SK-N-SH treated with all-trans-retinoic acid at 6 μM for 48 hours (cell line): ENCODE measurements around the gene TRIM49C.
"Not testable (repeated sequence)": the region's sequence is repeated elsewhere in the genome, so short reads cannot be mapped to it uniquely, and the experiment has no call there.

Experiments
- ATAC-seq: fragments of 200-7000 bp; cut with Tn5 transposase; 3 replicates; pipeline ENCODE4 v1.9.1; 2020; ENCODE audit warnings: mild to moderate bottlenecking, moderate library complexity

TRIM49C gene

GRCh38 chr11:90030806-90031205, at the start of gene TRIM49C:
Gene TRIM49C (plus strand): TSS chr11:90031106. CDS start chr11:90035212, 4,106 bp downstream.
- ATAC-seq = not testable (repeated sequence)

- not testable (repeated sequence) for ATAC-seq
Measured at GRCh38 chr11:90024184-90024583, 6.7 kb upstream of the TRIM49C start.

- not testable (repeated sequence) for ATAC-seq
Measured at GRCh38 chr11:90051591-90052209, 20.8 kb downstream of the TRIM49C start.

GRCh38 chr11:90052311-90052710, 21.4 kb downstream of the TRIM49C start:
- ATAC-seq = not testable (repeated sequence)

GRCh38 chr11:90053545-90053944, 22.6 kb downstream of the TRIM49C start:
- ATAC-seq = not testable (repeated sequence)

GRCh38 chr11:90085650-90086049, 54.7 kb downstream of the TRIM49C start, which contains the start of gene UBTFL1:
Gene UBTFL1 (plus strand): TSS chr11:90085950. CDS start chr11:90085950, 0 bp downstream.
- ATAC-seq = not testable (repeated sequence)

- ATAC-seq = not testable (repeated sequence)
Measured at GRCh38 chr11:90088731-90089130, 57.8 kb downstream of the TRIM49C start.
